ENCODE results near the gene SATB2. TPM values are rescaled to one million over a fixed set of nuclear protein-coding genes. Genes with fewer than 3 reads are reported as not detected.

The SATB2 gene
- total RNA-seq, 2 donors from 2014 or later: 133 to 178 TPM

- Histone ChIP-seq H3K27ac (no peak overlapping the region), H3K9ac (ENCODE audit: low read depth in 2 of 2, low read length in 2 of 2) (no peak overlapping the region), H3K4me3 (no peak overlapping the region), H3K4me1 (no peaks in the 10 kb centered on the region), H3K27me3 (no peaks in the 10 kb centered on the region), H3K9me3 (no peaks in the 10 kb centered on the region), H3K36me3 (no peaks in the 10 kb centered on the region)
- intact Hi-C loops (cut with DNase I): no loop called here
- DNase-seq: no peak
- no peak for TF ChIP-seq CTCF (IDR thresholded peaks at IDR 0.05)
Measured at GRCh38 chr2:199339891-199340605, 117.7 kb downstream of the SATB2 start.

GRCh38 chr2:199336546-199336945 is 121.2 kb downstream of the SATB2 start:
- intact Hi-C loops (cut with DNase I): no loop called here
- TF ChIP-seq CTCF (IDR thresholded peaks at IDR 0.05): no peak
- Histone ChIP-seq H3K27ac (no peak overlapping the region), H3K9ac (ENCODE audit: low read depth in 2 of 2, low read length in 2 of 2) (no peak overlapping the region), H3K9me3 (no peaks in the 10 kb centered on the region), H3K36me3 (no peaks in the 10 kb centered on the region), H3K27me3 (no peaks in the 10 kb centered on the region), H3K4me1 (no peaks in the 10 kb centered on the region), H3K4me3 (no peak overlapping the region)
- no peak for DNase-seq

DNA sequence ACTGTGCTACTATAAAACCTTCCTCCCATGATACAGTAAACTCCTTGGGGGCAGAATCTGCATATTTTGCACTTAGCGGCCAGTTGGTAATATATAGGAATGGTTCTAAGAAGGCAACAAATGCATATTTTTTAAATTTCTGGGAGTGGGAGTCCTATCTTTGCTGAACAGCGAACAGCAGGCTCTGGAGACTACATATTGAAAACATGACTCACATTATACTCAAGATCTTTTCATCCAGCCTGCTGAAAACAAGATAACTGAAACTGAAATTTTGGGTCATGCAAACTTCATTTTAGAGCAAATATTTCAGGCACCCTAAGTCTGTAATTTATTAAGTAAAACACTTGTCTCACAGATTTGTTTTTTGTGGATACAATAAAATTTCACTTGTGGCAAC is 122.2 kb downstream of the SATB2 start:
- no peak overlapping the region for H3K9ac ChIP-seq (ENCODE audit: low read depth in 2 of 2, low read length in 2 of 2)

DNA sequence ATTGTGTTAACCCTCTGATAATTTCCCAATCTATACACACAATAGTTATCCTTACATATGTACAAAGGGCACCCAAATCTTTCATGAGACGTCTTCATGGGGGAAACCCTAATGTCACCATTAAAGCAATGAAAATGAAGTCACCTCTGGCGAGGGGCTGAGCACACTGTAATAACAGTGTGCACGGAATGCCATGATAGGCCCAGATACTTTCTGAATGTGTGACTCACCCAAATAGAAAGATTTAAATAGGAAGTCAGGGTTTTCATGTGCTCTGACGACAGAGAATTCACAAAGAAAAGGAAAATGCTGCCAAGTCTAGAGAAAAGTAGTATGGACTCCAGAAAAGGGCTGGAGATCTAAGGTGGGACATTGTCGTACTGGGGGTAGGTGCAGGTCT is 128.3 kb downstream of the SATB2 start:
- no peaks in the 10 kb centered on the region for H3K9me3 ChIP-seq
- no peak overlapping the region for H3K9ac ChIP-seq (ENCODE audit: low read depth in 2 of 2, low read length in 2 of 2)
- H3K4me1 ChIP-seq: no peaks in the 10 kb centered on the region
- intact Hi-C loops (cut with DNase I): no loop called here
- peaks cover 4% of the 10 kb centered on the region for H3K36me3 ChIP-seq
- no peak overlapping the region for H3K4me3 ChIP-seq
- no peak for DNase-seq
- no peaks in the 10 kb centered on the region for H3K27me3 ChIP-seq
- TF ChIP-seq CTCF (IDR thresholded peaks at IDR 0.05): no peak
- no peak overlapping the region for H3K27ac ChIP-seq

More for the DNA sequence above, 122.2 kb downstream of the SATB2 start:
- TF ChIP-seq CTCF (IDR thresholded peaks at IDR 0.05): no peak
- Histone ChIP-seq H3K4me1 (no peaks in the 10 kb centered on the region), H3K36me3 (no peaks in the 10 kb centered on the region), H3K27me3 (no peaks in the 10 kb centered on the region), H3K4me3 (no peak overlapping the region), H3K27ac (no peak overlapping the region), H3K9me3 (no peaks in the 10 kb centered on the region)
- intact Hi-C loops (cut with DNase I): no loop called here
- DNase-seq: no peak

DNA sequence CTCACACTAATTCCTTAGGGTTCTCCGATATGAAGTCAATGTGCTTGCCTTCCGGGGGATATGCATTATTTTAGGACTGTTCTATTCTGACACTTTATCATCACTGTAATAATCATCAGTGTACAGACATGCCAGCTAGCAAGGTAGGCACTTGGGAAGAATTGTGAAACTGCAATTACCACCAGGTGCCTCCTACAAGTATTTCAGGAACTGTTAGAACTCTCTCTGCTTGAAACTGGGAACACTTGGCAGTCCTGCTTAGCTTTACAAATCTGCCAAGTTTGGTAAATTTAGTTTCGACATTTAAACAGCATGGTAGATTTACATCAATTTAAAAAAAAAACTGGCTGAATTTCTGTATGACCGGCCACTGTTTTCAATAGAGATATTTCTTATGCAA is 128.7 kb downstream of the SATB2 start:
- no peaks in the 10 kb centered on the region for H3K9me3 ChIP-seq
- H3K4me1 ChIP-seq: no peaks in the 10 kb centered on the region
- H3K27me3 ChIP-seq: no peaks in the 10 kb centered on the region
- peaks cover 4% of the 10 kb centered on the region for H3K36me3 ChIP-seq
- no peak overlapping the region for H3K9ac ChIP-seq (ENCODE audit: low read depth in 2 of 2, low read length in 2 of 2)
- no peak for DNase-seq
- H3K4me3 ChIP-seq: no peak overlapping the region
- TF ChIP-seq CTCF (IDR thresholded peaks at IDR 0.05): no peak
- no peak overlapping the region for H3K27ac ChIP-seq
- intact Hi-C loops (cut with DNase I): no loop called here
